SJCRH30 (cell line): ENCODE data around the gene KLHDC8B. TPM values are rescaled to one million over a fixed set of nuclear protein-coding genes. Genes with fewer than 3 reads are reported as not detected.

ENCODE experiments used
- total RNA-seq: library from RNA; depleted of rRNA; stranded (reverse); fragments of >200 nt; shearing (Covaris generic); gene quantifications from 2 replicates; pipeline ENCODE4 v1.2.3, GENCODE V29; 2014; rRNA removed

Gene KLHDC8B
- total RNA-seq, 1 experiment from 2014 or later: 7.8 TPM

Other genes with a start within 250 kb of the KLHDC8B start
- 0.35 and 0.36 TPM in 2 replicates for gene P4HTM, start 181.4 kb upstream of the KLHDC8B start, total RNA-seq
- gene WDR6, start 164.2 kb upstream of the KLHDC8B start, total RNA-seq: 69.9 and 81.9 TPM in 2 replicates
- gene DALRD3, start 153.0 kb upstream of the KLHDC8B start, total RNA-seq: 6.9 and 7.6 TPM in 2 replicates
- gene NDUFAF3, start 149.5 kb upstream of the KLHDC8B start, total RNA-seq: 58.9 and 66.0 TPM in 2 replicates
- 244 and 273 TPM in 2 replicates for gene IMPDH2, start 142.2 kb upstream of the KLHDC8B start, total RNA-seq
- gene QRICH1, start 77.5 kb upstream of the KLHDC8B start, total RNA-seq: 89.8 and 94.5 TPM in 2 replicates
- gene QARS1, start 66.8 kb upstream of the KLHDC8B start, total RNA-seq: 192 TPM in 2 replicates
- gene USP19, start 50.8 kb upstream of the KLHDC8B start, total RNA-seq: 39.2 and 41.2 TPM in 2 replicates
- 49.7 and 53.4 TPM in 2 replicates for gene LAMB2, start 38.5 kb upstream of the KLHDC8B start, total RNA-seq
- 16.0 and 19.3 TPM in 2 replicates for gene CCDC71, start 5.3 kb upstream of the KLHDC8B start, total RNA-seq
- 1.4 and 1.6 TPM in 2 replicates for gene C3orf62, start 105.6 kb downstream of the KLHDC8B start, total RNA-seq
- 10.5 and 10.6 TPM in 2 replicates for gene USP4, start 168.5 kb downstream of the KLHDC8B start, total RNA-seq
- 128 and 148 TPM in 2 replicates for gene GPX1, start 186.8 kb downstream of the KLHDC8B start, total RNA-seq
- 321 and 323 TPM in 2 replicates for gene RHOA, start 240.4 kb downstream of the KLHDC8B start, total RNA-seq
- 12.8 and 13.1 TPM in 2 replicates for gene TCTA, start 240.8 kb downstream of the KLHDC8B start, total RNA-seq